Ascending aorta (tissue), 2 donors: ENCODE measurements around the gene CNPPD1. TPM values are rescaled to one million over a fixed set of nuclear protein-coding genes. Genes with fewer than 3 reads are reported as not detected.

Experiments
- DNase-seq, 2 donors: peaks; one replicate each; pipeline ENCODE4 v3.0.0-alpha.2; 2019; ENCODE audit warnings: low spot score in 2 of 2
- H3K27ac ChIP-seq, 2 donors: fragments of 200-600 bp; sonication (generic); one replicate each; pipeline ENCODE4 v1.5.1; 2016 to 2017; ENCODE audit warnings: mild to moderate bottlenecking in 1 of 2
- H3K27me3 ChIP-seq: fragments of 200-600 bp; sonication (generic); one replicate; pipeline ENCODE4 v1.5.1; 2017
- H3K36me3 ChIP-seq, 2 donors: fragments of 200-600 bp; sonication (generic); one replicate each; pipeline ENCODE4 v1.5.1; 2016
- H3K4me1 ChIP-seq, 2 donors: fragments of 200-600 bp; sonication (generic); one replicate each; pipeline ENCODE4 v1.5.1; 2016 to 2017; ENCODE audit warnings: mild to moderate bottlenecking in 1 of 2
- H3K4me3 ChIP-seq, 2 donors: fragments of 200-600 bp; sonication (generic); one replicate each; pipeline ENCODE4 v1.5.1; 2016 to 2017; ENCODE audit warnings: mild to moderate bottlenecking in 1 of 2
- H3K9me3 ChIP-seq, 2 donors: fragments of 200-600 bp; sonication (generic); one replicate each; pipeline ENCODE4 v1.5.1; 2016
- intact Hi-C: fragments of 100-400 bp; cut with DNase I; formaldehyde crosslinking; loops from one replicate; pipeline ENCODE4 v1.15.1; 2023
- total RNA-seq: library from RNA; depleted of rRNA; stranded (reverse); fragments of >200 nt; gene quantifications from one replicate; pipeline ENCODE4 v1.1.0, GENCODE V29; 2016
- TF ChIP-seq, protein P1 (sequence below), 3 experiments: fragments of 200-600 bp in 2 of 3; fragments of 450-650 bp in 1 of 3; sonication (generic) in 2 of 3; IDR thresholded peaks; one replicate each; pipeline ENCODE4 v1.5.1; 2016 to 2019; ENCODE audit warnings: antibody characterized with exemption in 3 of 3, mild to moderate bottlenecking in 1 of 3, moderate library complexity in 1 of 3

The CNPPD1 gene
- total RNA-seq = 49.4 TPM

DNA sequence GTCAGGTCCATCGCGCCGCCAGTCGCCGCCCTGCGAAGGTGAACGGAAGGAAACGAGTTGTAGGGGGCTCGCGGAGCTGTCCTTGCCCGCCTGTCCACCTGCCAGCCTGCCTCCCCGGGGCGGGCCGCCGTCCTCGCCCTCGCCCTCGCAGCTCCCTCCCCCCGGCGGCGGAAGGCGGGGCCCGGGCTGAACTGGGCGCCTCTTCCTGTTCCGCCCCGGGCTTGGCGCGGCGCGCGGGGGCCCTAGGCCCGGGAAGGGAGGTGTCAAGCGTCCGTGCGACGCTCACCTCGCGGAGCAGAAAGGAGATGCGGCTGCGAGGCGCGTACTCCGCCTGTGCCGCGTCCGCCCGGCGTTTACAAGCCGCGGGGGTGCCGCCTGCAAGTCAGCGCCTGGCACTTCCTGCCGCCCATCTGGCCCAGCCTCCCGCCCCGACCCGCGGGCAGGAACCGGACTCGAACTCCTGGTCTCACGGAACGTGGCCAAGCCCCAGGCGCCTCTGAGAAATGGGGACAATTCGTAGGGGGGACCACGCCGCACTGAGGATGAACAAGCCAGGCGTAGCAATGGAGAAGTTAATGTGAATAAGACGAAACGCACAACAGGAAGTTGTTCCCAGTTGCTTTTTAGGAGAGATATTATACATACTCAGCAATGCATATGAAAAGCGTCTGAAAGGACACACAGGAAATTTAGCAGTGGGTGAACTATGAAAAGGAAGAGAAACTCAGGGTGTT is at the start of gene CNPPD1:
TSS of gene CNPPD1 (minus strand) at position 108 of the 734 bp plus-strand sequence. CDS start at position 11, 97 bp downstream.
- peak; percentile 52 to 93 for DNase-seq
- Histone ChIP-seq H3K27ac (peak within 1 kb of the TSS; percentile 97 to 98), H3K36me3 (peaks cover 48 to 57% of the 10 kb centered on the region in 2 donors), H3K4me3 (peak within 1 kb of the TSS; percentile 91 to 99), H3K4me1 (peaks cover 4 to 22% of the 10 kb centered on the region in 2 donors), H3K27me3 (no peaks in the 10 kb centered on the region), H3K9me3 (no peaks in the 10 kb centered on the region)
- intact Hi-C loops = loop anchor here (1.0 to 5.0 kb wide), 4 partner anchors 17 to 210 kb away; partner anchors contain the start of genes ANKZF1, ATG9A, DNPEP and NHEJ1
- TF ChIP-seq, protein P1, sequence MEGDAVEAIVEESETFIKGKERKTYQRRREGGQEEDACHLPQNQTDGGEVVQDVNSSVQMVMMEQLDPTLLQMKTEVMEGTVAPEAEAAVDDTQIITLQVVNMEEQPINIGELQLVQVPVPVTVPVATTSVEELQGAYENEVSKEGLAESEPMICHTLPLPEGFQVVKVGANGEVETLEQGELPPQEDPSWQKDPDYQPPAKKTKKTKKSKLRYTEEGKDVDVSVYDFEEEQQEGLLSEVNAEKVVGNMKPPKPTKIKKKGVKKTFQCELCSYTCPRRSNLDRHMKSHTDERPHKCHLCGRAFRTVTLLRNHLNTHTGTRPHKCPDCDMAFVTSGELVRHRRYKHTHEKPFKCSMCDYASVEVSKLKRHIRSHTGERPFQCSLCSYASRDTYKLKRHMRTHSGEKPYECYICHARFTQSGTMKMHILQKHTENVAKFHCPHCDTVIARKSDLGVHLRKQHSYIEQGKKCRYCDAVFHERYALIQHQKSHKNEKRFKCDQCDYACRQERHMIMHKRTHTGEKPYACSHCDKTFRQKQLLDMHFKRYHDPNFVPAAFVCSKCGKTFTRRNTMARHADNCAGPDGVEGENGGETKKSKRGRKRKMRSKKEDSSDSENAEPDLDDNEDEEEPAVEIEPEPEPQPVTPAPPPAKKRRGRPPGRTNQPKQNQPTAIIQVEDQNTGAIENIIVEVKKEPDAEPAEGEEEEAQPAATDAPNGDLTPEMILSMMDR (IDR thresholded peaks at IDR 0.05) = peak in 1 of 3 experiments; percentile 7

DNA sequence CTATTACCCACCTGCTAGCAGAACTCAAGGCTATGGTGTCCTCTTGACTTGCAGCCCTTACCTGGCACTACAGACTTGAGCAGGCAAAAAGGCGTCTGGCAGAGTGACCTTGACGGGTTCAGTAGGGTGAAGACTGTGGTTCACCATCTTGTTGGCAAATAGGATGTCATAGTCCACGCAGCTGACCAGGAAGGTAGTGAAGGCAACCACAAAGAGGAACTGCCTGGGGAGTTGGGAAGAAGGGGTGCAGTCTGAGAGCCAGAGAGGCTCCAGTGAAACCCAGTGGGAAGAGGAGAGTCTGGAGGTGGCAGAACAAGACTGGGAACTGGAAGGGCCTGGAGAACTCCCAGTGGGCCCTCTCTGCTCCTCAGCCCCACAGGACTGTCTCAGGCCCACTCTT is 48.6 kb upstream of the CNPPD1 start:
- DNase-seq = no peak
- Histone ChIP-seq H3K9me3 (no peaks in the 10 kb centered on the region), H3K4me1 (peaks cover 4 to 12% of the 10 kb centered on the region in 2 donors), H3K4me3 (no peak overlapping the region), H3K36me3 (peaks cover 54 to 62% of the 10 kb centered on the region in 2 donors), H3K27ac (no peak overlapping the region), H3K27me3 (no peaks in the 10 kb centered on the region)
- intact Hi-C loops = no loop called here
- TF ChIP-seq, protein P1 (IDR thresholded peaks at IDR 0.05) = no peak

DNA sequence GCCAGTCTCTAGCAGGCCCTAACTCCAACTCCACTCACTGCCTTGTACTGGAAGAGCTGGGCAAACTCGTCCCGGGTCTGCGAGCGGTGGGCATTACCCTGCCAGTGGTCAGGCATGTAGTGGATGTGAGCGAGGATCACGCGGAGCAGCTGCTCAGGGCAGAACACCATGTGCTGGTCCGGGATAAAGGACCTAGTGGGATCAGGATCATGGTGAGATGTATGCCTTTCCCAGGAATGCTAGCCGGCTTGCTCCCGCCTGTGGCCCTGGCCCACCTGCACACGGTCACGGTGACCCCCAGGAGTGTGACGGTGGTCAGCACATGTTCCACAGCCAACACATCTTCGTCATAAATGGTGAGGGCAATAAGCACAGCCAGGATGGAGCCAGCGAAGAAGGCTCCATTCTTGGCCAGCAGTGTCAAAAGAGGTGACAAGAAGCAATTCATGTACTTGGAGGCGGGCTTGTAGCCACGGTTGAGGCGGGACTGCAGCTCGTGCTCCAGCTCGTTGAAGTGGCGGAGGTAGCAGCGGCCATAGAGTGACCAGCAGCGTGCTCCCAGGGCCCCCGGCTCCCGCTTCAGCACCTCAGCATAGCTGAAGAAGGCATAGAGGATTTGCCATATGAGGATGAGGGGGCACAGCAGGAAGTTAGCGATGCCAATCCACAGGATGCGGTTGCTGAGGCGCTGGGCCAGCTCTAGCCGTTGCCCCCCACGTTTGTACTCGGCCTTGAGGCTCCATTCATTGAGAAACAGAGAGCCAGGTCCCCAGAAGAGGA is 47.3 kb upstream of the CNPPD1 start:
- Histone ChIP-seq H3K27ac (no peak overlapping the region), H3K27me3 (no peaks in the 10 kb centered on the region), H3K9me3 (no peaks in the 10 kb centered on the region), H3K4me1 (peaks cover 11 to 24% of the 10 kb centered on the region in 2 donors), H3K4me3 (no peak overlapping the region), H3K36me3 (peaks cover 61 to 68% of the 10 kb centered on the region in 2 donors)
- intact Hi-C loops = no loop called here
- no peak for DNase-seq
- TF ChIP-seq, protein P1 (IDR thresholded peaks at IDR 0.05) = no peak

DNA sequence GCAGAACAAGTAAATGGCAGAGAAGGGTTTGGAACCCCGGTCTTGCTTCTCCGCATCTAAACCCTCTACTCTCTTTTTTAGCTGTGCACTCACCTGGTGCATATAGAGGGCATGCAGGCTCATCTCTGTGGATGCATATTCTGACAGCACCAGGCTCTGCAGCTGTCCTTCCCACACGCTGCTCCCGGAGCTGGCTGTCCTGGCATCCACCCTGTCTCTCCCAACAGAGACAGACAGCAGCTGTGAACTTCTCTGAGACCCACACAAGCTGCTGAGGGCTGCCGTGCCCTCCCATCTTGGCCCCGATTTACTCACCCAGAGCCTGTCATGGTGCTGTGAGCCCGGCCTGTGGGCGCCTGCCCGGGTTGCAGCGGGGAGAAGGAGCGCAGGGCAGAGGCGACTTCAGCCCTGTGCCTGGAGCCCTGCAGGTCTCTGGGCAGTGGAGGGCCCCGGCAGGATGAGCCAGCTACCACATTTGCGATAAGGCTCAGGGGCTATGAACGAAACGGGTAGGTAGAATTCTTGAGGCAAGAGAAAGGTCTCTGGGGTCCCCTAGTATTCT is 45.3 kb upstream of the CNPPD1 start:
- intact Hi-C loops = no loop called here
- peaks cover 61 to 68% of the 10 kb centered on the region in 2 donors for H3K36me3 ChIP-seq
- no peak overlapping the region for H3K27ac ChIP-seq
- H3K27me3 ChIP-seq = no peaks in the 10 kb centered on the region
- no peaks in the 10 kb centered on the region for H3K9me3 ChIP-seq
- DNase-seq = no peak
- TF ChIP-seq, protein P1 (IDR thresholded peaks at IDR 0.05) = no peak
- peaks cover 12 to 23% of the 10 kb centered on the region in 2 donors for H3K4me1 ChIP-seq
- no peak overlapping the region for H3K4me3 ChIP-seq

DNA sequence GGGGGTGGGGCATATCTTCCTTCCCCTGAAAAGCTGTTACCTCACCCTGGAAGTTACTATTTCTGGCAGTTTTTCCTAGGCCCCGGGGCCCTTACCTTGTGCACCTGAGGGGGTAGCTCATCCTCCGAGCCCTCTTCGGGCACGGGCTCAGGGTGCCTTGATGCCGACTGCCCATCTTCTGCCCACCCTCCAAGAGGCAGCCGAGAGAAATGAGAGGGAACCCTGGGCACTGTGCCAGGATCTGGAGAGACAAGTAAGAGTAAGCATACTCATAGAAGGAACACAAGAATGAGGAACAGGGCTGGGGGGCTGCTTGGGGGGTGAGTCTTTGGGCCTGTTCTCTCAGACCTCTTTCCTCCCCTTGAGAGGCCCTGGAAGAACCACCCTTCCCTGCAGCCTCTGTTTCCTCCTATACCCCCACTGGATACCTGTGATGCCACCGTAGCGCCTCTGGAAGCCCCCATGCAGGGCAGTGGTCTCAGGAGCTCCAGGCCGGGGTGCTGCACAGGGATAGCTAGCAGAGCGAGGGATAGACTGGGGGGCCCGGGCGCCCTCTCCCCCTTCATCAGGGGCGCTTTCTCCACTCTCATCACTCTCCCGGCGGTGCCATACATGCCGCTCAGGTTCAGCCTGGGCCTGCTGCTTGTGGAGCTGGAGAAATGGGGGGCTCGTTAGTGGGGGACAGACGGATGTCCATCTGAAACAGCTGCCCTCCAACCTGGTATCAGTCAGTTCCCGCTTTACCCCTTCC is 44.1 kb upstream of the CNPPD1 start:
- Histone ChIP-seq H3K27ac (no peak overlapping the region), H3K4me1 (peaks cover 12 to 31% of the 10 kb centered on the region in 2 donors), H3K9me3 (no peaks in the 10 kb centered on the region), H3K36me3 (peaks cover 63 to 64% of the 10 kb centered on the region in 2 donors), H3K4me3 (no peak overlapping the region), H3K27me3 (no peaks in the 10 kb centered on the region)
- TF ChIP-seq, protein P1 (IDR thresholded peaks at IDR 0.05) = no peak
- intact Hi-C loops = no loop called here
- DNase-seq = no peak
